SK-N-SH treated with all-trans-retinoic acid at 6 μM for 48 hours (cell line): ENCODE data around the gene CADM2.

Source experiments
- ARNTL ChIP-seq: fragments of 450-650 bp; formaldehyde crosslinking; IDR thresholded peaks from 2 replicates; pipeline ENCODE4 v1.5.0; 2020; ENCODE audit warnings: low read depth, mild to moderate bottlenecking, moderate library complexity, borderline replicate concordance
- CSDC2 ChIP-seq: fragments of 250-450 bp; sonication (Bioruptor Pico); IDR thresholded peaks from 2 replicates; pipeline ENCODE4 v1.5.0; 2020; ENCODE audit warnings: mild to moderate bottlenecking, moderate library complexity
- ESRRG ChIP-seq: fragments of 250-450 bp; sonication (Bioruptor Pico); IDR thresholded peaks from 2 replicates; pipeline ENCODE4 v1.6.1; 2021; ENCODE audit warnings: mild to moderate bottlenecking
- GLIS3 ChIP-seq: fragments of 250-450 bp; sonication (Bioruptor Pico); IDR thresholded peaks from 2 replicates; pipeline ENCODE4 v1.5.0; 2020; ENCODE audit warnings: mild to moderate bottlenecking, moderate library complexity
- ISL1 ChIP-seq: fragments of 250-450 bp; sonication (Bioruptor Pico); IDR thresholded peaks from 2 replicates; pipeline ENCODE4 v2.1.2; 2022; ENCODE audit warnings: mild to moderate bottlenecking, moderate library complexity
- OSR1 ChIP-seq: fragments of 250-450 bp; sonication (Bioruptor Pico); IDR thresholded peaks from 2 replicates; pipeline ENCODE4 v1.8.0; 2022; ENCODE audit warnings: moderate library complexity, mild to moderate bottlenecking, inconsistent platforms
- ZFP3 ChIP-seq: fragments of 250-450 bp; sonication (Bioruptor Pico); IDR thresholded peaks from 2 replicates; pipeline ENCODE4 v1.5.0; 2020; ENCODE audit warnings: mild to moderate bottlenecking, moderate library complexity
- ZFP30 ChIP-seq: fragments of 450-650 bp; formaldehyde crosslinking; IDR thresholded peaks from 2 replicates; pipeline ENCODE4 v1.5.0; 2022; ENCODE audit warnings: mild to moderate bottlenecking, moderate library complexity
- ZNF70 ChIP-seq: fragments of 450-650 bp; formaldehyde crosslinking; IDR thresholded peaks from 2 replicates; pipeline ENCODE4 v1.5.0; 2020; ENCODE audit warnings: mild to moderate bottlenecking, moderate library complexity
- TF ChIP-seq, protein P1 (sequence below): fragments of 250-450 bp; sonication (Bioruptor Pico); IDR thresholded peaks from 2 replicates; pipeline ENCODE4 v1.8.0; 2021; ENCODE audit warnings: low read depth, mild to moderate bottlenecking, moderate library complexity, borderline replicate concordance
- TF ChIP-seq, protein P2 (sequence below): fragments of 250-450 bp; sonication (Bioruptor Pico); IDR thresholded peaks from 2 replicates; pipeline ENCODE4 v1.5.0; 2020; ENCODE audit warnings: mild to moderate bottlenecking, moderate library complexity
- TF ChIP-seq, protein P3 (sequence below): fragments of 250-450 bp; sonication (Bioruptor Pico); IDR thresholded peaks from 2 replicates; pipeline ENCODE4 v1.5.1; 2021; ENCODE audit warnings: mild to moderate bottlenecking, moderate library complexity
- TF ChIP-seq, protein P4 (sequence below): fragments of 250-450 bp; sonication (Bioruptor Pico); IDR thresholded peaks from 2 replicates; pipeline ENCODE4 v1.5.1; 2020; ENCODE audit warnings: low read depth, mild to moderate bottlenecking, moderate library complexity

DNA sequence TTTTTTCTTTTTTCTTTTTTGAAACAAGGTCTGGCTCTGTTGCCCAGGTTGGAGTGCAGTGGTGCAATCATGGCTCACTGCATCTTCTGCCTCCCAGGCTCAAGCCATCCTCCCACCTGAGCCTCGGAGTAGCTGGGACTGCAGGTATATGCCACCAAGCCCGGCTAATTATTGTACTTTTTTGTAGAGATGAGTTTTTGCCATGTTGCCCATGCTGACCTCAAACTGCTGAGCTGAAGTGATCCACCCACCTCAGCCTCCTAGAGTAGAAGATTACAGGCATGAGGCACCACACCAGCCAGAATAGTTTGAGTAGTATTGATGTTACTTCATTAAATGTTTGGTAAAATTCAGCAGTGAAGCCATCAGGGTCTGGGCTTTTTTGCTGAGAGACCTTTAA is 251.8 kb downstream of the CADM2 start:
- TF ChIP-seq ZFP30 (no peak), CSDC2 (CRISPR knock-in tag) (no peak), OSR1 (CRISPR knock-in tag) (no peak), ZNF70 (CRISPR knock-in tag) (no peak), ISL1 (CRISPR knock-in tag) (no peak), ARNTL (CRISPR knock-in tag) (no peak), ESRRG (CRISPR knock-in tag) (no peak), GLIS3 (no peak), ZFP3 (CRISPR knock-in tag) (no peak)
- TF ChIP-seq, protein P1, sequence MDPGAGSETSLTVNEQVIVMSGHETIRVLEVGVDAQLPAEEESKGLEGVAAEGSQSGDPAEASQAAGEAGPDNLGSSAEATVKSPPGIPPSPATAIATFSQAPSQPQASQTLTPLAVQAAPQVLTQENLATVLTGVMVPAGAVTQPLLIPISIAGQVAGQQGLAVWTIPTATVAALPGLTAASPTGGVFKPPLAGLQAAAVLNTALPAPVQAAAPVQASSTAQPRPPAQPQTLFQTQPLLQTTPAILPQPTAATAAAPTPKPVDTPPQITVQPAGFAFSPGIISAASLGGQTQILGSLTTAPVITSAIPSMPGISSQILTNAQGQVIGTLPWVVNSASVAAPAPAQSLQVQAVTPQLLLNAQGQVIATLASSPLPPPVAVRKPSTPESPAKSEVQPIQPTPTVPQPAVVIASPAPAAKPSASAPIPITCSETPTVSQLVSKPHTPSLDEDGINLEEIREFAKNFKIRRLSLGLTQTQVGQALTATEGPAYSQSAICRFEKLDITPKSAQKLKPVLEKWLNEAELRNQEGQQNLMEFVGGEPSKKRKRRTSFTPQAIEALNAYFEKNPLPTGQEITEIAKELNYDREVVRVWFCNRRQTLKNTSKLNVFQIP (CRISPR knock-in tag), result no peak
- TF ChIP-seq, protein P2, sequence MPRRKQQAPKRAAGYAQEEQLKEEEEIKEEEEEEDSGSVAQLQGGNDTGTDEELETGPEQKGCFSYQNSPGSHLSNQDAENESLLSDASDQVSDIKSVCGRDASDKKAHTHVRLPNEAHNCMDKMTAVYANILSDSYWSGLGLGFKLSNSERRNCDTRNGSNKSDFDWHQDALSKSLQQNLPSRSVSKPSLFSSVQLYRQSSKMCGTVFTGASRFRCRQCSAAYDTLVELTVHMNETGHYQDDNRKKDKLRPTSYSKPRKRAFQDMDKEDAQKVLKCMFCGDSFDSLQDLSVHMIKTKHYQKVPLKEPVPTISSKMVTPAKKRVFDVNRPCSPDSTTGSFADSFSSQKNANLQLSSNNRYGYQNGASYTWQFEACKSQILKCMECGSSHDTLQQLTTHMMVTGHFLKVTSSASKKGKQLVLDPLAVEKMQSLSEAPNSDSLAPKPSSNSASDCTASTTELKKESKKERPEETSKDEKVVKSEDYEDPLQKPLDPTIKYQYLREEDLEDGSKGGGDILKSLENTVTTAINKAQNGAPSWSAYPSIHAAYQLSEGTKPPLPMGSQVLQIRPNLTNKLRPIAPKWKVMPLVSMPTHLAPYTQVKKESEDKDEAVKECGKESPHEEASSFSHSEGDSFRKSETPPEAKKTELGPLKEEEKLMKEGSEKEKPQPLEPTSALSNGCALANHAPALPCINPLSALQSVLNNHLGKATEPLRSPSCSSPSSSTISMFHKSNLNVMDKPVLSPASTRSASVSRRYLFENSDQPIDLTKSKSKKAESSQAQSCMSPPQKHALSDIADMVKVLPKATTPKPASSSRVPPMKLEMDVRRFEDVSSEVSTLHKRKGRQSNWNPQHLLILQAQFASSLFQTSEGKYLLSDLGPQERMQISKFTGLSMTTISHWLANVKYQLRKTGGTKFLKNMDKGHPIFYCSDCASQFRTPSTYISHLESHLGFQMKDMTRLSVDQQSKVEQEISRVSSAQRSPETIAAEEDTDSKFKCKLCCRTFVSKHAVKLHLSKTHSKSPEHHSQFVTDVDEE (CRISPR knock-in tag), result no peak
- TF ChIP-seq, protein P3, sequence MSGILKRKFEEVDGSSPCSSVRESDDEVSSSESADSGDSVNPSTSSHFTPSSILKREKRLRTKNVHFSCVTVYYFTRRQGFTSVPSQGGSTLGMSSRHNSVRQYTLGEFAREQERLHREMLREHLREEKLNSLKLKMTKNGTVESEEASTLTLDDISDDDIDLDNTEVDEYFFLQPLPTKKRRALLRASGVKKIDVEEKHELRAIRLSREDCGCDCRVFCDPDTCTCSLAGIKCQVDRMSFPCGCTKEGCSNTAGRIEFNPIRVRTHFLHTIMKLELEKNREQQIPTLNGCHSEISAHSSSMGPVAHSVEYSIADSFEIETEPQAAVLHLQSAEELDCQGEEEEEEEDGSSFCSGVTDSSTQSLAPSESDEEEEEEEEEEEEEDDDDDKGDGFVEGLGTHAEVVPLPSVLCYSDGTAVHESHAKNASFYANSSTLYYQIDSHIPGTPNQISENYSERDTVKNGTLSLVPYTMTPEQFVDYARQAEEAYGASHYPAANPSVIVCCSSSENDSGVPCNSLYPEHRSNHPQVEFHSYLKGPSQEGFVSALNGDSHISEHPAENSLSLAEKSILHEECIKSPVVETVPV (CRISPR knock-in tag), result no peak
- TF ChIP-seq, protein P4, sequence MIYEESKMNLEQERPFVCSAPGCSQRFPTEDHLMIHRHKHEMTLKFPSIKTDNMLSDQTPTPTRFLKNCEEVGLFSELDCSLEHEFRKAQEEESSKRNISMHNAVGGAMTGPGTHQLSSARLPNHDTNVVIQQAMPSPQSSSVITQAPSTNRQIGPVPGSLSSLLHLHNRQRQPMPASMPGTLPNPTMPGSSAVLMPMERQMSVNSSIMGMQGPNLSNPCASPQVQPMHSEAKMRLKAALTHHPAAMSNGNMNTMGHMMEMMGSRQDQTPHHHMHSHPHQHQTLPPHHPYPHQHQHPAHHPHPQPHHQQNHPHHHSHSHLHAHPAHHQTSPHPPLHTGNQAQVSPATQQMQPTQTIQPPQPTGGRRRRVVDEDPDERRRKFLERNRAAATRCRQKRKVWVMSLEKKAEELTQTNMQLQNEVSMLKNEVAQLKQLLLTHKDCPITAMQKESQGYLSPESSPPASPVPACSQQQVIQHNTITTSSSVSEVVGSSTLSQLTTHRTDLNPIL (CRISPR knock-in tag), result no peak
